NCI-H1694 treated with DMSO at 0.1 percent for 48 hours (cell line): ENCODE data around the gene FNDC3B.

ENCODE experiments used
- DNase-seq: peaks from one replicate; lab custom pipeline; 2025; lab: John Stamatoyannopoulos, UW

The FNDC3B gene

GRCh38 chr3:172217877-172218276 is 178.5 kb downstream of the FNDC3B start:
- DNase-seq, result no peak

DNA sequence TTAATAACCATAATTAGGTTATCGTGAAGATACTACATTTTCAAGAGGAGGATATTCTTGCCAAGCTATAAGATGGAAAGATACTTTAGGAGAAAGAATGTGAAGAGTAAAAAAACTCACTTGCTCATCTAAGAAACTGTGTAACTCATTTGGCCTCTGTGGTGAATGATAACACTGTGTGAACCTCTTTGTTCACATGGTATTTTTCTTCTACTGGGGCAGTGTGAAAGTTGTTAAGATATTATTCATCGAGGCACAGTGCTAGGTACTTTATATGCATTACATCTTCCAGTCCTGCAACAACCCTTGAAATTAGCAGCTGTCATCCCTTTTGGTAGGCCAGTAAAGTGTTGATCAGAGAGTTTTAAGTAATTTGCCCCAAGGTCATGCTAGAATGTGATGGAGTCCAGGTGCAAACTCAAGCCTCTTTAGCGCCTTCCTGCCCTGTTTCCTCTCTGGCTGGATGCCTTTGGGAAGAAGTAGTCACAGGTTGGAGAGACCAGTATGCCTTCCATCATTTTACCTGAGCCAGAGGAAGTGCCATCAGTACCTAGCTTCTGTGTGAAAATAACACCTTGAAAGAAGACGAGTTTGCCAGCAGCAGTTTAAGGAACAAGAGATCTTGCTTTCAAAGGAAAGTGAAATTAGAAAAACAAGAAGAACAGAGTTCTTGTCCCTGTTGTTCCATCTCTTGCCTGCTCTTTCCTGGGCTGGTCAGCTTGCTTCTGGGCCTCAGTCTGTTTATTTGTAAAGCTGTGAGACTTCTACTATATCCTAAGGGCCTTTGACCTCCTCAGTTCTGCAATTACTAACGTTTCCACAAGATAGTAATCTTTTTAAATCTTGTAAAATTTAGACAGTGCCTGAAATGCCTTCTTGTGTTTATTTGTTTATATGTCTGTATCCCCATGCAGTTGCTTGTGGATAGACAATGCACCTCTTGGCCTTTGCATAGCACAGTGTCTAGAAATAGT is 179.3 kb downstream of the FNDC3B start:
- no peak for DNase-seq

DNA sequence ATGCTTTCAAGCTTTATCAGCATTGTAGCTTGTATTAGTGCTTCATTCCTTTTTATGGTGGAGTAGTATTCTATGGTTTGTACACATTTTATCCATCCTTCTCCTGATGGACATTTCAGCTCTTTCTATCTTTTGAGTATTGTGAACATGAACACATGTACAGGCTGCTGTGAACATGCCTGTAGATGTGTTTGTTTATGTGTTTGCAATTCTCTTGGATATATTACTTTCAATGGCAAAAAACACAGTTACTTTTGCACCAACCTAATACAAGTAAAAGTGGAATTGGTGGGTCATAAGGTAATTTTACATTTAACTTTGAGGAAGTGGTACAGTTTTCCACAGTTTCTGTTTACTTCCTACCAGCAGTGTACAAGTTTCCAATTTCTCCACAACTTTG is 180.4 kb downstream of the FNDC3B start:
- no peak for DNase-seq

- DNase-seq, result no peak
Observed at GRCh38 chr3:172221547-172221946, 182.2 kb downstream of the FNDC3B start.

GRCh38 chr3:172222478-172223071 is 183.2 kb downstream of the FNDC3B start:
- no peak for DNase-seq

- no peak for DNase-seq
Observed at GRCh38 chr3:172223870-172224269, 184.5 kb downstream of the FNDC3B start.

DNA sequence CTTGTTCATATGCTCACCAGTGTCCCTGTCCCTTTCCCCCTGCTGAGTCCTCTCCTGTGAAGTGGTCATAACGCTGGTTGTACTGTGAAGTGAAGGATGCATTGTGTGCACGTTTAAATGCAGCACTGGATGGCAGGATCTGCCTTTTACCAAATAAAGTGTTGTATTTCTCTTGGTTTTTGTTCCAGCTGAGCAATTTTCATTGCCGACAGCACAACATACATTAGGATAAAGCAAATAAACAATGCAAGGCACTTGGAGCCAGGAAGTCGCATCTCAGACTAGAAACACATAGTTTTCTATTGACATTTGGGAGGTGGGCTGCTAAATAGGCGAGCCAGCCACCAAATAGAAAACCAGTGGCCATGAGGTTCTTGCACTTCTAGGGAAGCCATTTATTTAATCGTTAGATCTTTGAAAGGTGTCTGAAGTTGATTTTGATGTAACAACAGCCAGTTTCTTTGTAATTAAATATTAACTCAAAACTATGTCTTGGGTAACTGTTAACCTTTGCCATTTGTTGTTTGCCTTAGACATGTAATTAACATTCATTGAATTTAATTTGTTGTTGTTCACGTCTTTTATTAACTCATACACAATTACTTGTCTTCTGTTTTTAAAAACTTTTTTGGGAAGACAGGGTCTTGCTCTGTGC is 185.3 kb downstream of the FNDC3B start:
- DNase-seq, result no peak

DNA sequence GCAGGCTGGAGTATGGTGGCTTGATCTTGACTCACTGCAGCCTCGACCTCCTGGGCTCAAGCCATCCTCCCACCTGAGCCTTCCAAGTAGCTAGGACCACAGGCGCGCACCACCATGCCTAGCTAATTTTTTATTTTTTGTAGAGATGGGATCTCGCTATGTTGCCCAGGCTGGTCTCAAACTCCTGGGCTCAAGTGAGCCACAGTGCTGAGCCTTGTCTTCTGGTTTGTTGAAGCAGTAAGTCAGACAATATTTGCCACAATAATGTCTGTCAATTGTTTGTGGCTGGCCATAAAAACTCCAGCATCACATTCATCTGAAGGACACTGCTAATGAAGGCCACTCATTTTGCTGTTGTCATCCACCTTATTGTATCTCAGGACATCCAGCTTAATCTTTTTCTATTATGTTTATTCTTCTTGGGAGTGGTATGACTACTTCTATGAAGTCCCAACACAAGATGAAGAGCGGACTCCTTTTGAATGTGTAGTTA is 185.9 kb downstream of the FNDC3B start:
- no peak for DNase-seq

- no peak for DNase-seq
Observed at GRCh38 chr3:172226831-172227230, 187.5 kb downstream of the FNDC3B start.

DNA sequence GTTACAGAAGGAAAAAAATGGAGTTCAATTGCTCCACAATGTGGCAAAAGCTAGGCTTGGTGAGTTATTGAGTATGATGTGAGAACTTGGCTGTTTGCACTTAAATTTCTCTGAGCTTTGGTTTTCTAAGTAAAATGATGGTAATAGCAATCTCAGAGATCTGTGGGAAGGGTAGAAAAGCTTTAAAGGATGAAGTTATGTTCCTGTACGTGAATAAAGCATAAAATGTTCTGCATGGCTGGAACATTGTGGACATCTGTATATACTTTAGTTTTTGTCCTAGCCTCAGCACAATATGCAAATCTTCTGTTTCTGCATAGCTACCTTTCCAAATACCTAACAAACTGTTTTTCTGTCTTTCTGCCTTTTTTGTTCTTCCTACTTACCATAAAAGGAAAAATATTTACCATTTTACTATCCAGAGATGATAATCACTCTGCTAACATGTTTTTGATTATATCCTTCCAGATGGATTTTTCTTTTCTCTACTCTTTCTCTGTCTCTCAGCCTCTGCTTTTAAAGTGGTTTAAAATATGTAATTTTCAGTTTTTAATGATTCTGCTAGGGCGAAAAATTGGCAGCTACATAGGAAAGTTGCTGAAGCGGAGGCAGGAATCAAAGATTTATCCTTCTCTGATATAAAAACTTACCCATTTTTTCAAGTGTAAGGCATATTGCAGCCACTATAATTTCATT is 188.1 kb downstream of the FNDC3B start:
- DNase-seq, result no peak

DNA sequence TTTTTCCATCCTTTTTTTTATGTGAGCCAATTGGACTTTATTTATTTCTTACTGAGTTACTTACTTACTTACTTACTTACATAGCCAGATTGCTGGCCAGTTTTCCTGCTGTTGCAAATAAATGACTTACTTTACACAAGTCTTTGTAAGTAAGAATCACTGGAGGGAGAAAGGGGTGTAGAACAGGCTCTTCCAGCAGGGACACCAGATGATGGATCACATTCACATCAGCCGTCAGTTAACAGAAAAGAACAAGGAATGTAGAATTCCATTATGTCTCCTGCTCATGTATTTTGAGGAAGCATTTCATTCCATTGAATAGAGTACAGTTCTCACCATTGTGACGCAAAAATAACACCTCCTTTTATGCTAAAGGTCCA is 188.6 kb downstream of the FNDC3B start:
- DNase-seq, result no peak

DNA sequence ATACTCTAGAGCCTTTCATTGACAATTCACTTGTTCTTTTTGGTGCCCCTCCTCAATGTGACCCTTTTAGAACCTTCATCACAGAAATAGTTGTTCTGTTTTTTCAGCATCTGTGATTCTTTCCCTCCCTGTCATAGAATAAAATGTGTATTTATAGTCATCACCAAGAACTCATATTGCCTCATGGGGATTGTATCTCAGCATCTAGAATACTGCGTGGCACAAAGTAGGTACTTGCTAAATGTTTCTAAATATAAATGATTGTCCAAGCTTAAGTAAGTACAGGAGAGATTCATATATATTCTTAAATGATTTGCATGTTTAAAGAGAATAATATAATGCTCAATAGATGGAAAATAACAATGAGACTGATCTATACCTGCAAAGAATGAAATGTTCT is 190.1 kb downstream of the FNDC3B start:
- no peak for DNase-seq

DNA sequence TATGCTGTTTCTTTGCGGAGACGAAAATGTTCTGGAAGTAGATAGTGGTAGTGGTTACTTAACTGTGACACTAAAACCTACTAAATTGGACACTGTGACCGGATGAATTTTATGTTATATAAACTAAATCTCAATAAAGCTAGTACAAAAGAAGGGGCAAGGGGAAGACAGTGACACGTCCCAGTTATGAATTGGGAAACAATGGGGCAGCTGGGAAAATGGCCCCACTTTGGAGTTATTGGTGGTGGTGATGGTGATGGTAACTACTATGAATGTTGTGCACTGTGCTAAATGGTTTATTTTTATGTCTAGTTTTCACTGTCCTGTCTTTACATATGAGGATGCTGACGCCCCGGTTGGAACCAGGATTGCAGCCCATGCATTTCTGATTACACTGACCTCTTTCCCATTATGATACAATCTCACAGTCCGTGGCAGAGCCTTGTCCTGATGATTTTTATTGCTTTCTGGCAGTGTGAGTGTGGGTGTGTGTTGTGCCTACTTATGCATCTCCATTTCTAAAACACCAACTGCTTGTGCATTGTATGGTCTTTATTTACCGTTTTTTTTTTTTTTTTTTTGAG is 192.0 kb downstream of the FNDC3B start:
- DNase-seq, result no peak

- DNase-seq, result no peak
Observed at GRCh38 chr3:172232579-172233212, 193.3 kb downstream of the FNDC3B start.

DNA sequence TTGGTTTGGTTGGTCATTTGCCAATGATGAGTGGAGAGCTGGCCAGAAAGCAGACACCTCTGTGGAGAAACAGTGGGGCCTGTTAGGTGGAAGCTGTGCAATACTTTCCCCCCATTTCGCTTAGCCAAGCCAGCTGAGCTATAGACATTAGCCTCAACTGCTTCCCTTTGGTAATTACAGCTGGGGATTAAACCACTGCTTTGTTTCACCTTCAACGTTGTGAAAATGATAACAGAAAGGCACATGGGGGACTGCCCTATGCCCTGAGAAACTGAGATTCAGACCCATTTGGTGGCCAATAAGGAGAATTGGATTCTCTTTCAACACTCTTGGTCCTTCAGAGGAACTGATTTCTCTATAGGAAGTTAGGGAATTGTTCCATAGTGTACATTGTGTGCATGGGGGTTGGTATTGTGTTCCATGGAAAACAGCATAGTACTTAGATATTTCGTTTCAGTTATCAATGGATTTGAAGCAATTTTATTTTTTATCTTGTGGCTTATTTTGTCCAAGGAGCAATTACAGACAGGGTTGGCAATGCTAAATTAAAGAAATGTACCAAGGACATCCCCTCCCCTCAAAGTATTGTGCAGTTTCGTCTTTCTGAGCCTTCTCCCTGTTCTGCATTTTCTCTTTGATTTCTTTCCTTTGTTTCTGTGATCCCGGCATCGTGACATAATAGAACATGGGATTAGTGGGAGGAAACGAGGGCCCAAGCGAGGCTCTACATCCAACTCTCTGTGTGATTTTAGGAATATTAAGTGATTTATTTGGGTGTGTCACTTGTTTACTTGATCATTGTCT is 194.3 kb downstream of the FNDC3B start:
- DNase-seq, result no peak

DNA sequence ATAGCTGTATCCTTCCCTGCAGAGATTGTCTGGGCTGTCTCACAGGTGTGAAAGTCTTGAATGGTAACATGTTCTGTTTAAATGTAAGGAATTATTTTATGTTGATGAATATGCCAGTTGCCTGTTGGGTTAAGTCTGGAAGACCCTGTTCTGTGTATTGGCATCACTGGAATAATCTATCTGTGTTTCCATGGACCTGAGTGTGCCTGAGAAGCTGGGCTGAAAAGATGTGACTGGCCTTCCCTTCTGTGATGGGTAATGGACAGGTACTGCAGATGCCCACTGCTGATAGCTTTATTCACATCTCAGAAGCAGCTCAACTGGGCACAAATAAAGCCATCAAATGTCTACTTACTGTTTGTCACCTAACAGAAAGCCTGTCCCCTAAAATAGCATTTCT is 196.3 kb downstream of the FNDC3B start:
- DNase-seq, result no peak

GRCh38 chr3:172236771-172237742 is 197.7 kb downstream of the FNDC3B start:
- DNase-seq, result no peak

DNA sequence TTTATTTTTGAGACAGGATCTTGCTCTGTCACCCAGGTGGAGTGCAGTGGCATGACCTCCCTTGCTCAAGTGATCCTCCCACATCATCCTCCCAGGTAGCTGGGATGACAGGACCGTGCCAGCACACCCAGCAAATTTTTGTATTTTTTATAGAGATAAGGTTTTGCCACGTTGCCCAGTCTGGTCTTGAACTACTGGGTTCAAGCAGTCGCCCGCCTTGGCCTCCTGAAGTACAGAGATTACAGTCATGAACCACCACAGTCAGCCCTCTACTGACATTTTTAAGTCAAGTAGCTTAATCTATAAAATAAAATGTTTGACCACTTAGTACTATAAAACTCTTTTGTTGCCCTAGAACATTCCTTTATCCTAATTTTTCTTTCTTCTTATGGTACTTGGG is 198.8 kb downstream of the FNDC3B start:
- no peak for DNase-seq

DNA sequence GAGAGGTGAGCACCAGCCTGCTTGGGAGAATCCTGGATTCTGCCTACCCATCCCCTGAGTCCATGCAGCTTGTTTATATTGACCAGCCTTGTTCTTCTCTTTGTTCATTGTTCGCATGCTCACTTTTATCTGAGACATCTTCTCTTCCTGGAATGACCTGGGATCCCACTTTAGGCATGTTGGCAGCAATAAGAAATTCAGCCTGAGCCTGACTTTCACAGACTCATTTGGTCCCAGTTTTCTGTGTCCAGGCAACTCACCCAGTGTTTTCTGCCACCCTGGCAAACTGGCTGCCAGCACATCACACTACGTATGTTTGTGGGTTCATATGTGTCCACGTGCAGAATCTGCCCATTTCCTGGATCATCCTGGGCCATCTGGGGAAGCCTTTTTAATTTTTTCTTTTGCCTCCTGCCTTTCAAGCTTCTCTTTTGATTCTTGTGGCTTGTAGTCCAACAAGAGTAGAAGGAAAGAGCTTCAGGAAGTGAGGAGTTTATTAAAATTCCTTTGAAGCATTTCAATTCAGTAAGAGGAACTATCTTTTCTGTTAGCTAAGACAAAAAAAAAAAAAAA is 199.9 kb downstream of the FNDC3B start:
- no peak for DNase-seq
